ENCODE measurements around the gene ACADM. TPM values are rescaled to one million over a fixed set of nuclear protein-coding genes. Genes with fewer than 3 reads are reported as not detected.
"Not testable (repeated sequence)": the region's sequence is repeated elsewhere in the genome, so short reads cannot be mapped to it uniquely, and the experiment has no call there.

Gene ACADM
- total RNA-seq, 1 experiment from 2014 or later, result 37.9 TPM

GRCh38 chr1:75720820-75721219 lies 3.7 kb upstream of the ACADM start:
- Mint-ChIP-seq H3K27me3 (ENCODE audit: low read depth) (no peaks in the 10 kb centered on the region), H3K4me3 (no peak overlapping the region), H3K36me3 (no peaks in the 10 kb centered on the region), H3K27ac (no peak overlapping the region), H3K4me1 (peaks cover 31% of the 10 kb centered on the region), H3K9me3 (peaks cover 12% of the 10 kb centered on the region; the same call in 1 of the 2 replicates)
- POLR2A ChIA-PET, result interaction anchor here (0.6 kb wide), 1 partner anchor 29 kb away, joined by 3 read pairs; no protein-coding TSS in a partner anchor
- TF ChIP-seq, protein P1, sequence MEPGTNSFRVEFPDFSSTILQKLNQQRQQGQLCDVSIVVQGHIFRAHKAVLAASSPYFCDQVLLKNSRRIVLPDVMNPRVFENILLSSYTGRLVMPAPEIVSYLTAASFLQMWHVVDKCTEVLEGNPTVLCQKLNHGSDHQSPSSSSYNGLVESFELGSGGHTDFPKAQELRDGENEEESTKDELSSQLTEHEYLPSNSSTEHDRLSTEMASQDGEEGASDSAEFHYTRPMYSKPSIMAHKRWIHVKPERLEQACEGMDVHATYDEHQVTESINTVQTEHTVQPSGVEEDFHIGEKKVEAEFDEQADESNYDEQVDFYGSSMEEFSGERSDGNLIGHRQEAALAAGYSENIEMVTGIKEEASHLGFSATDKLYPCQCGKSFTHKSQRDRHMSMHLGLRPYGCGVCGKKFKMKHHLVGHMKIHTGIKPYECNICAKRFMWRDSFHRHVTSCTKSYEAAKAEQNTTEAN (CRISPR knock-in tag; IDR thresholded peaks at IDR 0.05), result no peak
- TF ChIP-seq ZNF121 (CRISPR knock-in tag; IDR thresholded peaks at IDR 0.05) (no peak), TP53 (CRISPR knock-in tag; IDR thresholded peaks at IDR 0.05) (no peak), FOXP1 (CRISPR knock-in tag; IDR thresholded peaks at IDR 0.05; ENCODE audit: borderline replicate concordance) (no peak), NFYB (CRISPR knock-in tag; conservative IDR thresholded peaks at IDR 0.05; ENCODE audit: low read depth) (no peak), ZBTB21 (CRISPR knock-in tag; IDR thresholded peaks at IDR 0.05; ENCODE audit: borderline replicate concordance) (no peak), GABPB1 (CRISPR knock-in tag; IDR thresholded peaks at IDR 0.05) (no peak), ZNF232 (CRISPR knock-in tag; IDR thresholded peaks at IDR 0.05) (no peak), ZNF263 (CRISPR knock-in tag; IDR thresholded peaks at IDR 0.05; ENCODE audit: low read depth) (no peak), PREB (CRISPR knock-in tag; IDR thresholded peaks at IDR 0.05; ENCODE audit: borderline replicate concordance) (no peak), NR1H2 (CRISPR knock-in tag; IDR thresholded peaks at IDR 0.05) (no peak), AR (CRISPR knock-in tag; IDR thresholded peaks at IDR 0.05) (no peak), ATF1 (CRISPR knock-in tag; IDR thresholded peaks at IDR 0.05) (no peak)
- TF ChIP-seq, protein P2, sequence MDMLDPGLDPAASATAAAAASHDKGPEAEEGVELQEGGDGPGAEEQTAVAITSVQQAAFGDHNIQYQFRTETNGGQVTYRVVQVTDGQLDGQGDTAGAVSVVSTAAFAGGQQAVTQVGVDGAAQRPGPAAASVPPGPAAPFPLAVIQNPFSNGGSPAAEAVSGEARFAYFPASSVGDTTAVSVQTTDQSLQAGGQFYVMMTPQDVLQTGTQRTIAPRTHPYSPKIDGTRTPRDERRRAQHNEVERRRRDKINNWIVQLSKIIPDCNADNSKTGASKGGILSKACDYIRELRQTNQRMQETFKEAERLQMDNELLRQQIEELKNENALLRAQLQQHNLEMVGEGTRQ (CRISPR knock-in tag; IDR thresholded peaks at IDR 0.05), result no peak
- TF ChIP-seq, protein P3, sequence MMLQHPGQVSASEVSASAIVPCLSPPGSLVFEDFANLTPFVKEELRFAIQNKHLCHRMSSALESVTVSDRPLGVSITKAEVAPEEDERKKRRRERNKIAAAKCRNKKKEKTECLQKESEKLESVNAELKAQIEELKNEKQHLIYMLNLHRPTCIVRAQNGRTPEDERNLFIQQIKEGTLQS (CRISPR knock-in tag; conservative IDR thresholded peaks at IDR 0.05), result no peak
- TF ChIP-seq, protein P4, sequence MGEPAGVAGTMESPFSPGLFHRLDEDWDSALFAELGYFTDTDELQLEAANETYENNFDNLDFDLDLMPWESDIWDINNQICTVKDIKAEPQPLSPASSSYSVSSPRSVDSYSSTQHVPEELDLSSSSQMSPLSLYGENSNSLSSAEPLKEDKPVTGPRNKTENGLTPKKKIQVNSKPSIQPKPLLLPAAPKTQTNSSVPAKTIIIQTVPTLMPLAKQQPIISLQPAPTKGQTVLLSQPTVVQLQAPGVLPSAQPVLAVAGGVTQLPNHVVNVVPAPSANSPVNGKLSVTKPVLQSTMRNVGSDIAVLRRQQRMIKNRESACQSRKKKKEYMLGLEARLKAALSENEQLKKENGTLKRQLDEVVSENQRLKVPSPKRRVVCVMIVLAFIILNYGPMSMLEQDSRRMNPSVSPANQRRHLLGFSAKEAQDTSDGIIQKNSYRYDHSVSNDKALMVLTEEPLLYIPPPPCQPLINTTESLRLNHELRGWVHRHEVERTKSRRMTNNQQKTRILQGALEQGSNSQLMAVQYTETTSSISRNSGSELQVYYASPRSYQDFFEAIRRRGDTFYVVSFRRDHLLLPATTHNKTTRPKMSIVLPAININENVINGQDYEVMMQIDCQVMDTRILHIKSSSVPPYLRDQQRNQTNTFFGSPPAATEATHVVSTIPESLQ (CRISPR knock-in tag; IDR thresholded peaks at IDR 0.05), result no peak
- CTCF ChIA-PET, result no interaction called here
- DNase-seq (ENCODE audit: low spot score) (no peak), ATAC-seq (no peak)

DNA sequence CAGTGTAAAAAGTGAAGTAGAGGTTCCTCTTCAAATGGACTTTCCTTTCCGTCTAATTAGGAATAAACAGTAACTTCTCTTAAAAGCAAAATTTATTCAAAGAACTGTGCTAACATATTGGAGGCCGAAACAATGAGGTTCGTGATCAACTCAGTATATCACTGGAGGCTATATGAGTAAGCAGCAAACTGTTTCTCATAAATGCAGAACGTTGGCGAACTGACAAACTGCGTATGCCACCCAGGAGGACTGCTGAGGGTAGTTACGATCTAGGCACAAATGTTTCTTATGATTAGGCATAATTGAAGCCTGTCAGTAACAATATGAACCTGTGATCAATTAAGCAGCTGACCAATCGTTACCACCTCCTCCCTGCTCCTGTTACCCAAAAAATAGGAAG lies 2.3 kb upstream of the ACADM start:
- POLR2A ChIA-PET; H3K27me3 Mint-ChIP-seq (ENCODE audit: low read depth); H3K27ac Mint-ChIP-seq; CTCF ChIA-PET; ATAC-seq; H3K36me3 Mint-ChIP-seq; DNase-seq (ENCODE audit: low spot score); H3K4me3 Mint-ChIP-seq: not testable (repeated sequence)
- Mint-ChIP-seq H3K9me3 (peaks cover 12% of the 10 kb centered on the region; the same call in 1 of the 2 replicates), H3K4me1 (peaks cover 43% of the 10 kb centered on the region)

Measured in WTC11 (cell line).